ENCODE results near the gene MCC.
"Not testable (repeated sequence)": the region's sequence is repeated elsewhere in the genome, so short reads cannot be mapped to it uniquely, and the experiment has no call there.

Gene MCC

DNA sequence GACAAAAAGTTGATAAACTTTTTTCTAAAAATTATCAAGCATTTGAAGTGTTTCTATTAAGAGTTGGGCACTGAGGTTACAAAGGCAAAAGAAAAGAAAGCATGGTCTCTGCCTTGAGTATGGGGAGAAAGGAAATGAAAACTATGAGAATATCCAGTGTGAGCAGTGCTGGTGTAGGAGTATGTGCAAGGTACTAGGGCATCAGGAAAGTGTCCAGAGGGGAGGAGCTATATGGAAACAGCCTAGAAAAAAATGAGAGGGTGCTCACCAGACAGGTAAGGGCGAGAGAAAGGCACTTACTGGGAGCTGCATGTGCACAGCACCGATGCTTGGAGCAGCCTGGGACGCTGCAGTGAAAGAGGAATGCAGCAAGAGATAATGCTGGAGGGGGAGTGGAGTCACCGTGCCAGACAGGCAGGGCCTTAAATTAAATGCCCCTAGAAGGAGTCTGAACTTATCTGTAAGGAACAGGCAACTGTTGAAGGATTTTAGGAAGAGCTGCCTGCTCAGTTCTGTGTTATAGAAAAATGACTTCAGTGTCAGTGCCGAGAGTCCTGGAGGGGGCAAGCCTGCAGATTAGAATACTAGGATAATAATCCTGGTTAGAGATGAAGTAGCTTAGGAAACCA lies 14.0 kb downstream of the MCC start:
- Mint-ChIP-seq H3K9me3 (peaks cover 5% of the 10 kb centered on the region), H3K36me3 (no peaks in the 10 kb centered on the region), H3K4me1 (no peaks in the 10 kb centered on the region), H3K27me3 (peaks cover 16% of the 10 kb centered on the region), H3K4me3 (no peak overlapping the region), H3K27ac (no peak overlapping the region)
- ATAC-seq (ENCODE audit: low read depth) = no peak
- no peak for DNase-seq (ENCODE audit: low spot score in 2 of 2)

GRCh38 chr5:113463032-113463431 lies 25.2 kb downstream of the MCC start:
- Mint-ChIP-seq H3K27ac (no peak overlapping the region), H3K4me1 (no peaks in the 10 kb centered on the region), H3K27me3 (peaks cover 4% of the 10 kb centered on the region), H3K36me3 (no peaks in the 10 kb centered on the region), H3K9me3 (no peaks in the 10 kb centered on the region), H3K4me3 (no peak overlapping the region)
- no peak for ATAC-seq (ENCODE audit: low read depth)
- no peak for DNase-seq (ENCODE audit: low spot score in 2 of 2)

DNA sequence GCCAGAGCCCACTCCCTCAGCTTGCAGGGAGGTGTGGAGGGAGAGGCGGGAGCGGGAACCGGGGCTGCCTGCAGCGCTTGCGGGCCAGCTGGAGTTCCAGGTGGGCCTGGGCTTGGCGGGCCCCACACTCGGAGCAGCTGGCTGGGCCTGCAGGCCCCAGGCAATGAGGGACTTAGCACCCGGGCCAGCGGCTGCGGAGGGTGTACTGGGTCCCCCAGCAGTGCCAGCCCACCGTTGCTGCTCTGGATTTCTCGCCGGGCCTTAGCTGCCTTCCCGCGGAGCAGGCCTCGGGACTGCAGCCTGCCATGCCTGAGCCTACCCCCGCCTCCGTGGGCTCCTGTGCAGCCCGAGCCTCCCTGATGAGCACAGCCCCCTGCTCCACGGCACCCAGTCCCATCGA lies 31.1 kb downstream of the MCC start:
- H3K36me3 Mint-ChIP-seq; H3K27me3 Mint-ChIP-seq; H3K9me3 Mint-ChIP-seq; H3K4me1 Mint-ChIP-seq; H3K4me3 Mint-ChIP-seq; DNase-seq (ENCODE audit: low spot score in 2 of 2); H3K27ac Mint-ChIP-seq; ATAC-seq (ENCODE audit: low read depth): not testable (repeated sequence)

GRCh38 chr5:113452941-113453340 lies 35.3 kb downstream of the MCC start:
- ATAC-seq (ENCODE audit: low read depth) (no peak), DNase-seq (ENCODE audit: low spot score in 2 of 2) (no peak)
- Mint-ChIP-seq H3K36me3 (no peaks in the 10 kb centered on the region), H3K27ac (no peak overlapping the region), H3K9me3 (no peaks in the 10 kb centered on the region), H3K27me3 (no peaks in the 10 kb centered on the region), H3K4me3 (no peak overlapping the region), H3K4me1 (peaks cover 3% of the 10 kb centered on the region)

DNA sequence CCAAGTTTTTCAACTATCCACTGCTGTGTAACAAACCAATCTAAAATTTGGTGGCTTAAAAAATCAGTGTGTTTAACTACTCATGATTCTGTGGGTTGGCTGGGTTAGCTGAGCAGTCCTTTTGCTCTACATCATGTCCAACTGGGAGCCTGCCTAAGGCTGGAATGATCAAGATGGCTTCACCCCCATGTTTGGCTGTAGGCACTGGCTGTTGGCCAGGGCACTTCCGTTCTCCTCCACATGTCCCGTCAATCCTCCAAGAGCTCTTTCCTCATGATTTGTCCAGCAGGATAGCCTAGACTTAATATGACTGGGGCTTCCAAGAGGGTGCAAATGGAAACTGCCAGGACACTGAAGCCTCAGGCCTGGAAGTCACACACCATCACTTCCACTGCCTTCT lies 36.5 kb downstream of the MCC start:
- no peak for DNase-seq (ENCODE audit: low spot score in 2 of 2)

GRCh38 chr5:113450929-113451328 lies 37.3 kb downstream of the MCC start:
- ATAC-seq (ENCODE audit: low read depth) = no peak
- Mint-ChIP-seq H3K4me1 (peaks cover 3% of the 10 kb centered on the region), H3K4me3 (no peak overlapping the region), H3K27me3 (peaks cover 4% of the 10 kb centered on the region), H3K9me3 (no peaks in the 10 kb centered on the region), H3K36me3 (no peaks in the 10 kb centered on the region), H3K27ac (no peak overlapping the region)
- DNase-seq (ENCODE audit: low spot score in 2 of 2) = no peak

More for the DNA sequence above, 36.5 kb downstream of the MCC start:
- peaks cover 3% of the 10 kb centered on the region for H3K4me1 Mint-ChIP-seq
- peaks cover 4% of the 10 kb centered on the region for H3K27me3 Mint-ChIP-seq
- no peaks in the 10 kb centered on the region for H3K36me3 Mint-ChIP-seq
- no peak overlapping the region for H3K27ac Mint-ChIP-seq
- H3K9me3 Mint-ChIP-seq = no peaks in the 10 kb centered on the region
- no peak overlapping the region for H3K4me3 Mint-ChIP-seq
- ATAC-seq (ENCODE audit: low read depth) = no peak

- H3K36me3 Mint-ChIP-seq = no peaks in the 10 kb centered on the region
- H3K4me1 Mint-ChIP-seq = peaks cover 3% of the 10 kb centered on the region
- H3K27me3 Mint-ChIP-seq = peaks cover 4% of the 10 kb centered on the region
- no peak overlapping the region for H3K4me3 Mint-ChIP-seq
- peaks cover 2% of the 10 kb centered on the region for H3K9me3 Mint-ChIP-seq
- H3K27ac Mint-ChIP-seq = no peak overlapping the region
- DNase-seq (ENCODE audit: low spot score in 2 of 2) (no peak), ATAC-seq (ENCODE audit: low read depth) (no peak)
These were observed 37.8 kb downstream of the MCC start for GRCh38 chr5:113450462-113450861.

DNA sequence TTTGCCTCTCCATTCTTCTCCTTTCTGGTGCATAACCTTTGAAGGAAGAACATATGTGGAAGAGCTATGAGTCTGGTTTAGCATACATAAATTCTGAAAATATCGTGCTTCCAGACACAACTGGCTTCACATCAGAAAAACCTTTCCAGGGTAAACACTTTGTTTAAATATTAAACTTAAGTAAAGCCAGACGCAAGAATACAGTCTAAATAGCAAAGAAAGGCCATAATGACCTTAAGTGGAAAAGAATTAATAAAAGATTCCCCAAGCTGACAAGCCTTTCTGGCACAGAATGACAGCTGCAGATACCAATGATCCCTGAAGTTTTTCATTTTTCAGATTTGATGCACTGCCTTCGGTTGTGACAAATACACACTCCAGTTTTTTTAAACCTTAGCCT lies 40.0 kb downstream of the MCC start:
- Mint-ChIP-seq H3K4me3 (no peak overlapping the region), H3K27me3 (peaks cover 5% of the 10 kb centered on the region), H3K4me1 (peaks cover 3% of the 10 kb centered on the region), H3K27ac (no peak overlapping the region), H3K36me3 (no peaks in the 10 kb centered on the region), H3K9me3 (peaks cover 4% of the 10 kb centered on the region)
- ATAC-seq (ENCODE audit: low read depth) = no peak
- DNase-seq (ENCODE audit: low spot score in 2 of 2) = no peak

DNA sequence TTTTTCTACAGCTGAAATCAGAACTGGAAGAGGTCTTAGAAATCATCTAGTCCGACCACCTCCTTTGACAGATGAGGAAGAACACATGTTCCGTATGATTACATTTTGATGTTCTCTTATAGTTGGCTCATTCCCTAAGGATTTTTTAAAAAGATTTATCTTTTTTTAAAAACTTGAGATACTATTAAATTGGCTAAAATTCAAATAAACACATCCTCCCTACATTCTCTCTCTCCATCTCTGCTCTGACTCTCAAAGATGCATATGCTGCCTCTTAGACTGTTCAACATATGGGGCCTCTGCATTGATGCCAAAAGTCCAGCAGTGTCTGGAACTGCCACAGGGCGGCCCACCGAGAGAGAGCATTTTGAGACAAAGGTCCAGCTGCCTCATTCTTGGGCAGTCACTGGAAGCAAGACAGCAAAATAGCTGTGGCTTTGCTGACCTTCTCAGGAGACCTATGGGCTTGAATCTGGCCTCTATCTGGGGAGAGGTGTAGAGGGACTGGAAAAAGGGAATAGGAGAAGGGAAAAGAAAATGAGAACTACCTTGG lies 40.7 kb downstream of the MCC start:
- DNase-seq (ENCODE audit: low spot score in 2 of 2) (no peak), ATAC-seq (ENCODE audit: low read depth) (no peak)
- Mint-ChIP-seq H3K27me3 (peaks cover 9% of the 10 kb centered on the region), H3K4me3 (no peak overlapping the region), H3K9me3 (peaks cover 4% of the 10 kb centered on the region), H3K4me1 (peaks cover 3% of the 10 kb centered on the region), H3K27ac (no peak overlapping the region), H3K36me3 (no peaks in the 10 kb centered on the region)

- H3K27me3 Mint-ChIP-seq = peaks cover 9% of the 10 kb centered on the region
- ATAC-seq (ENCODE audit: low read depth) (no peak), DNase-seq (ENCODE audit: low spot score in 2 of 2) (no peak)
- H3K9me3 Mint-ChIP-seq = peaks cover 4% of the 10 kb centered on the region
- no peak overlapping the region for H3K27ac Mint-ChIP-seq
- H3K4me1 Mint-ChIP-seq = peaks cover 3% of the 10 kb centered on the region
- no peaks in the 10 kb centered on the region for H3K36me3 Mint-ChIP-seq
- no peak overlapping the region for H3K4me3 Mint-ChIP-seq
These were observed 41.8 kb downstream of the MCC start for GRCh38 chr5:113446358-113446927.

DNA sequence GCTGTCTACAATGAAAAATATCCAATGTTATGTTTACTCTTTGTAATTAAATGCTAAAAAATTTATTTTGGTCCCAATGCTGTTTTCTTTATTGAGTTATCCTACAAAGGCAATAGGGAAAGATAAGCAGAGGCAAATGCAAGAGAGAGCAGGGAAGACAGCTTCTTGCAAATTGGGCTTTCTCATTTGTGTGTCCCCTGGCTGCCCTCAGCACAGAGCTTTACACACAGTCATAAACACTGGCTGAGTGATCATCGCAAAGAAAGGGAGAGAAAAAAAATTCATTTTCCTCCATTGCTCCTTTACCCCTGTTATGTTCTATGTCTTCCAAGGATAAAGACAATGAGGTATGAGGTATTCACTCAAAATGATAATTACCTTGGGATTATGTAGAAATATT lies 51.1 kb downstream of the MCC start:
- Mint-ChIP-seq H3K27ac (no peak overlapping the region), H3K36me3 (no peaks in the 10 kb centered on the region), H3K4me1 (no peaks in the 10 kb centered on the region), H3K27me3 (peaks cover 6% of the 10 kb centered on the region), H3K4me3 (no peak overlapping the region), H3K9me3 (no peaks in the 10 kb centered on the region)
- ATAC-seq (ENCODE audit: low read depth) (no peak), DNase-seq (ENCODE audit: low spot score in 2 of 2) (no peak)

GRCh38 chr5:113435575-113435974 lies 52.7 kb downstream of the MCC start:
- Mint-ChIP-seq H3K27me3 (peaks cover 5% of the 10 kb centered on the region), H3K4me3 (no peak overlapping the region), H3K4me1 (no peaks in the 10 kb centered on the region), H3K27ac (no peak overlapping the region), H3K9me3 (no peaks in the 10 kb centered on the region), H3K36me3 (no peaks in the 10 kb centered on the region)
- ATAC-seq (ENCODE audit: low read depth) = no peak
- DNase-seq (ENCODE audit: low spot score in 2 of 2) = no peak

- ATAC-seq (ENCODE audit: low read depth) (no peak), DNase-seq (ENCODE audit: low spot score in 2 of 2) (no peak)
- Mint-ChIP-seq H3K9me3 (no peaks in the 10 kb centered on the region), H3K4me3 (no peak within 1 kb of the TSS), H3K27me3 (peaks cover 4% of the 10 kb centered on the region), H3K4me1 (no peaks in the 10 kb centered on the region), H3K36me3 (no peaks in the 10 kb centered on the region), H3K27ac (no peak within 1 kb of the TSS)
These were observed 53.4 kb downstream of the MCC start, which contains the start of gene TSSK1B for GRCh38 chr5:113434889-113435288. TSSK1B (minus strand) TSS chr5:113434989; CDS start chr5:113434839, 150 bp downstream.

DNA sequence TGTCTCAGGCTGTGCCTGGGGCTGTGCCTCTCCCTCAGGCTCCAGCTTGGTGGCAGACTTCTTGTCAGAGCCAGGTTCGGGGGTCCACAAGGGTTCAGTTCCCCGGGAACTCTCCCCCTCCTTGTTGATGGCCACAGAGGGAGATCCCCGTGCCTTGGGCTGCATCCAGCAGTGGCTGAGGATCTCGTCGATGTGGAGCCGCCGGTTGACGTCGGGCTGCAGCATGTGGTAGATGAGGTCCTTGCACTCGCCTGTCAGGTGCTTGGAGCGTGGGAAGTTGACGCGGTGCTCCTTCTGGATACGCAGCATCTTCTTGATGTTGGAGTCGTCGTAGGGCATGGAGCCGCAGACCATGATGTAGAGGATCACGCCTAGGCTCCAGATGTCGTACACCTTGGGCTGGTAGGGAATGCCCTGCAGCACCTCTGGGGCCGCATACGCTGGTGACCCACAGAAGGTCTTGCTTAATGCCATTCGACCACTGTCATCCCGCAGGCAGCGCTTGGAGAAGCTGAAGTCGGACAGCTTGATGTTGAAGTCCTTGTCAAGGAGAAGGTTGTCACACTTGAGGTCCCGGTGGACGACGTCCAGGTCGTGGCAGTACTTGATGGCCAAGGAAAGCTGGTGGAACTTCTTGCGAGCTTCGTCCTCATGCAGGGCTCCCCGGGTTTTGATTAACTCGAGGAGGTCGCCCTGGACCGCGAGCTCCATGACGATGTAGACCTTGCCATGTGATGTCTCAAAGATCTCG lies 54.2 kb downstream of the MCC start:
- no peaks in the 10 kb centered on the region for H3K9me3 Mint-ChIP-seq
- H3K4me3 Mint-ChIP-seq = no peak overlapping the region
- H3K27ac Mint-ChIP-seq = no peak overlapping the region
- peaks cover 2% of the 10 kb centered on the region for H3K27me3 Mint-ChIP-seq
- ATAC-seq (ENCODE audit: low read depth) (no peak), DNase-seq (ENCODE audit: low spot score in 2 of 2) (no peak)
- H3K36me3 Mint-ChIP-seq = no peaks in the 10 kb centered on the region
- H3K4me1 Mint-ChIP-seq = no peaks in the 10 kb centered on the region
